ENCODE measurements around the gene BAIAP2. TPM values are rescaled to one million over a fixed set of nuclear protein-coding genes. Genes with fewer than 3 reads are reported as not detected.

The BAIAP2 gene
- total and polyA plus RNA-seq, 8 donors = 21.1 to 263 (median 56.3) TPM

- Histone ChIP-seq H3K36me3 (peaks cover 45 to 95% (median 95%) of the 10 kb centered on the region in 4 donors), H3K4me3 (no peak overlapping the region), H3K27ac (no peak overlapping the region), H3K9me3 (no peaks in the 10 kb centered on the region), H3K27me3 (no peaks in the 10 kb centered on the region), H3K4me1 (peaks cover 0 to 5% (median 5%) of the 10 kb centered on the region in 4 donors)
- no peak for TF ChIP-seq EP300 (IDR thresholded peaks at IDR 0.05)
- no peak for DNase-seq
- WGBS, 5 donors = 87 to 94% (median 88%) methylated on average over 7 to 24 of the region's 24 CpGs
- intact Hi-C loops (cut with DNase I; ENCODE audit: low total_unique reads) = loop anchor here (10.0 kb wide), 1 partner anchor 112 kb away; the partner anchor contains the start of gene CHMP6
These were observed 71.8 kb downstream of the BAIAP2 start for GRCh38 chr17:81106716-81107115.

DNA sequence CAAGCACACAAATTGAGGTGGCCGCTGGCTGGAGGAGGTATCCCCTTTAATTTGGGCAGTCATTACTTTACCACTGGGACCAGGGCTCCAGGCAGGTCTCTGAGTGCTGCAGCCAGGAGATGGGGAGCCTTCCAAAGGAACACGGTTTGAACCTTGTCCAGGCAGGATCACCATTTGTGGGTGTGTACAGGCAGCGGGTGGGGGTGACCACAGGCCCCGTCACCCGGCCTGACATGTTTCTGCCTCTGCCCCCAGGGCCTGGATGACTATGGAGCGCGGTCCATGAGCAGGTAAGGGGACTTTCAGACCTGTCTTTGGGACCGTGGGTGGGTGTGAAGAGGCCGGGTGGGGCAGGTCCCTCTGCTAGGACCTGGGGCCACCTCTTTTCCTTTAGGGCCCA lies 73.3 kb downstream of the BAIAP2 start:
- Histone ChIP-seq H3K27me3 (no peaks in the 10 kb centered on the region), H3K9me3 (no peaks in the 10 kb centered on the region), H3K4me3 (no peak overlapping the region), H3K4me1 (no peaks in the 10 kb centered on the region), H3K36me3 (peaks cover 52 to 100% (median 98%) of the 10 kb centered on the region in 4 donors), H3K27ac (no peak overlapping the region)
- 71 to 84% (median 75%) methylated on average over 7 to 9 of the region's 9 CpGs for WGBS, 5 donors
- TF ChIP-seq, protein P1, sequence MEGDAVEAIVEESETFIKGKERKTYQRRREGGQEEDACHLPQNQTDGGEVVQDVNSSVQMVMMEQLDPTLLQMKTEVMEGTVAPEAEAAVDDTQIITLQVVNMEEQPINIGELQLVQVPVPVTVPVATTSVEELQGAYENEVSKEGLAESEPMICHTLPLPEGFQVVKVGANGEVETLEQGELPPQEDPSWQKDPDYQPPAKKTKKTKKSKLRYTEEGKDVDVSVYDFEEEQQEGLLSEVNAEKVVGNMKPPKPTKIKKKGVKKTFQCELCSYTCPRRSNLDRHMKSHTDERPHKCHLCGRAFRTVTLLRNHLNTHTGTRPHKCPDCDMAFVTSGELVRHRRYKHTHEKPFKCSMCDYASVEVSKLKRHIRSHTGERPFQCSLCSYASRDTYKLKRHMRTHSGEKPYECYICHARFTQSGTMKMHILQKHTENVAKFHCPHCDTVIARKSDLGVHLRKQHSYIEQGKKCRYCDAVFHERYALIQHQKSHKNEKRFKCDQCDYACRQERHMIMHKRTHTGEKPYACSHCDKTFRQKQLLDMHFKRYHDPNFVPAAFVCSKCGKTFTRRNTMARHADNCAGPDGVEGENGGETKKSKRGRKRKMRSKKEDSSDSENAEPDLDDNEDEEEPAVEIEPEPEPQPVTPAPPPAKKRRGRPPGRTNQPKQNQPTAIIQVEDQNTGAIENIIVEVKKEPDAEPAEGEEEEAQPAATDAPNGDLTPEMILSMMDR (IDR thresholded peaks at IDR 0.05) = no peak
- no peak for TF ChIP-seq POLR2A (IDR thresholded peaks at IDR 0.05)
- no peak for TF ChIP-seq POLR2AphosphoS5 (IDR thresholded peaks at IDR 0.05)
- TF ChIP-seq EP300 (IDR thresholded peaks at IDR 0.05) = no peak
- DNase-seq = no peak
- intact Hi-C loops (cut with DNase I; ENCODE audit: low total_unique reads) = loop anchor here (10.0 kb wide), 1 partner anchor 113 kb away; the partner anchor contains the start of gene CHMP6

DNA sequence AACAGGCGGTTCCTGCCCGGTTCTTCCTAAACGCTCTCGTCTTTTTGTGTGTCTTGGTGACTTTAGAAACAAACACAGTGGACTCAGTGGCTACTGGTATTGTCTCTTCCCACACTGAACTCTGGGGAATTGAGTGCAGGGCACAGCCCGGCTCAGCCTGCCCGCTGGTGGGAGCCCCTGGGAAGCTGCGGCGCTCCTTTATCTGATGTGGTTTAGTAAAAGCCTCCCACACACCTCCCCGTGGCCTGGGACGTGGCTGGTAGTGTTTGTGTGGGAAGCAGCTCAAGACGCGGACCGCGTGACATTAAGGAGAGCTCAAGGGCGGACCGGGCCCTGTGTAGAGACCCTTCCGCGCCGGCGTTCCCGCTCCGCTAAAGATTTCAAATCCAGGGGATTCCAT lies 75.0 kb downstream of the BAIAP2 start:
- 75 to 88% (median 84%) methylated on average over 18 to 22 of the region's 22 CpGs for WGBS, 5 donors
- no peaks in the 10 kb centered on the region for H3K27me3 ChIP-seq
- H3K4me1 ChIP-seq = no peaks in the 10 kb centered on the region
- H3K27ac ChIP-seq = no peak overlapping the region
- no peaks in the 10 kb centered on the region for H3K9me3 ChIP-seq
- TF ChIP-seq EP300 (IDR thresholded peaks at IDR 0.05) (no peak), POLR2A (IDR thresholded peaks at IDR 0.05) (no peak), POLR2AphosphoS5 (IDR thresholded peaks at IDR 0.05) (no peak)
- TF ChIP-seq, protein P1 (IDR thresholded peaks at IDR 0.05) = no peak
- DNase-seq = no peak
- no peak overlapping the region for H3K4me3 ChIP-seq
- H3K36me3 ChIP-seq = peaks cover 35 to 91% (median 88%) of the 10 kb centered on the region in 4 donors
- intact Hi-C loops (cut with DNase I; ENCODE audit: low total_unique reads) = loop anchor here (10.0 kb wide), 1 partner anchor 115 kb away; the partner anchor contains the start of gene CHMP6

- Histone ChIP-seq H3K9me3 (no peaks in the 10 kb centered on the region), H3K4me1 (no peaks in the 10 kb centered on the region), H3K4me3 (no peak overlapping the region), H3K36me3 (peaks cover 28 to 91% (median 86%) of the 10 kb centered on the region in 4 donors), H3K27ac (no peak overlapping the region), H3K27me3 (no peaks in the 10 kb centered on the region)
- intact Hi-C loops (cut with DNase I; ENCODE audit: low total_unique reads) = no loop called here
- DNase-seq = no peak
- 69 to 87% (median 85%) methylated on average over 24 to 30 of the region's 30 CpGs for WGBS, 5 donors
- TF ChIP-seq POLR2A (IDR thresholded peaks at IDR 0.05) (no peak), POLR2AphosphoS5 (IDR thresholded peaks at IDR 0.05) (no peak), EP300 (IDR thresholded peaks at IDR 0.05) (no peak)
- TF ChIP-seq, protein P1 (IDR thresholded peaks at IDR 0.05) = no peak
These were observed 75.6 kb downstream of the BAIAP2 start for GRCh38 chr17:81110488-81111040.

GRCh38 chr17:81111066-81111465 lies 76.1 kb downstream of the BAIAP2 start:
- Histone ChIP-seq H3K4me1 (peaks cover 0 to under 1% (median 0%) of the 10 kb centered on the region in 4 donors), H3K27me3 (no peaks in the 10 kb centered on the region), H3K36me3 (peaks cover 31 to 91% (median 86%) of the 10 kb centered on the region in 4 donors), H3K27ac (no peak overlapping the region), H3K4me3 (no peak overlapping the region), H3K9me3 (no peaks in the 10 kb centered on the region)
- intact Hi-C loops (cut with DNase I; ENCODE audit: low total_unique reads) = no loop called here
- TF ChIP-seq, protein P1 (IDR thresholded peaks at IDR 0.05) = no peak
- TF ChIP-seq POLR2AphosphoS5 (IDR thresholded peaks at IDR 0.05) = no peak
- no peak for TF ChIP-seq POLR2A (IDR thresholded peaks at IDR 0.05)
- no peak for TF ChIP-seq EP300 (IDR thresholded peaks at IDR 0.05)
- WGBS, 5 donors = 66 to 79% (median 77%) methylated on average over 7 to 10 of the region's 10 CpGs
- no peak for DNase-seq
